ENCODE measurements around the gene DYNC1H1. TPM values are rescaled to one million over a fixed set of nuclear protein-coding genes. Genes with fewer than 3 reads are reported as not detected.

The DYNC1H1 gene
- total and polyA plus RNA-seq, 2 donors (not counting 1 experiment from before 2014, with no cell fraction given), result 128 to 677 TPM

DNA sequence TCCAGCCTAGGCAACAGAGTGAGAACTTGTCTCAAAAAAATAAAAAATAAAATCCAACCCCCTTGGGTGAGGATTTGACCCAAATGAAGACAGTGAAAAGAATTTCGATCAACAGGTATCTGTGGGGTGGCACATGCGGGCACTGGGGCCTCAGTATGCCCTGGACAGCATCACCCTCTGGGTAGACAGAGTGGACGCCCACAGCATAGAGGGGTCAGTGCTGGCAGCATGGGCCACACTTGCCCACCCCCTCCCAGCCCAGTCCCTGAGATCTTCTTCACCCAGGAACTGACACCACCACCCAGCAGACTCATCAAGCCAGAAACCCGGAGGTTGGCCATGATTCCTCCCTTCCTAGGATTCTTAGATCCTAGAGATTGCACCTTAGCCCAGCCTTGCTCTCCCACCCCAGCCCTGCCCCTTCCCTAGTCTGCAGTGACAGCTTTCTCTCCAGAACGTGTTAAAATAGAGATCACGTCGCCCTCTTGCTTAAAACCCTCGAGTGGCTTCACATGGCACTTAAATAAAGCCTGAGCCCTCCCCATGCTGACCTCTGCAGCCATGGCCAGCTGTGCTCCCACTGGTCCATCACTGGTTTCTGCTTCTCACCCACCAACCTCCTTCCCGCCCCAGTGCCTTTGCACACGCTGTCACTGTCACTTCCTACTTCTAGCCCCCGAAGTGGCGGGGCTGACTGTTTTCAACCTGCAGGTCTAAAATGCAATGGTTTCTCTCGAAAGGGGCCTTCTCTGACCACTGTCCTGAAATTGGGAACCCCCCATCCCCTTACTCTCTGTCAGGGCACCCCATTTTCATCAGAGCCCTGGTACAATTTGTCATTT is 26.2 kb upstream of the DYNC1H1 start:
- no peak overlapping the region for H3K27ac ChIP-seq (ENCODE audit: insufficient read depth, low read length)
- no peak overlapping the region for H3K4me2 ChIP-seq (ENCODE audit: extremely low read depth, insufficient read depth, low read length)
- no peak overlapping the region for H3K4me3 ChIP-seq (replicated peaks in 1 of 4; ENCODE audit: control extremely low read depth in 1 of 4, insufficient read depth in 1 of 4, low read depth in 3 of 4, low read length in 4 of 4)
- DNase-seq (ENCODE audit: low read depth in 2 of 2), result no peak
- H3K36me3 ChIP-seq (ENCODE audit: control insufficient read depth, insufficient read depth, low read length), result no peaks in the 10 kb centered on the region
- TF ChIP-seq, protein P1, sequence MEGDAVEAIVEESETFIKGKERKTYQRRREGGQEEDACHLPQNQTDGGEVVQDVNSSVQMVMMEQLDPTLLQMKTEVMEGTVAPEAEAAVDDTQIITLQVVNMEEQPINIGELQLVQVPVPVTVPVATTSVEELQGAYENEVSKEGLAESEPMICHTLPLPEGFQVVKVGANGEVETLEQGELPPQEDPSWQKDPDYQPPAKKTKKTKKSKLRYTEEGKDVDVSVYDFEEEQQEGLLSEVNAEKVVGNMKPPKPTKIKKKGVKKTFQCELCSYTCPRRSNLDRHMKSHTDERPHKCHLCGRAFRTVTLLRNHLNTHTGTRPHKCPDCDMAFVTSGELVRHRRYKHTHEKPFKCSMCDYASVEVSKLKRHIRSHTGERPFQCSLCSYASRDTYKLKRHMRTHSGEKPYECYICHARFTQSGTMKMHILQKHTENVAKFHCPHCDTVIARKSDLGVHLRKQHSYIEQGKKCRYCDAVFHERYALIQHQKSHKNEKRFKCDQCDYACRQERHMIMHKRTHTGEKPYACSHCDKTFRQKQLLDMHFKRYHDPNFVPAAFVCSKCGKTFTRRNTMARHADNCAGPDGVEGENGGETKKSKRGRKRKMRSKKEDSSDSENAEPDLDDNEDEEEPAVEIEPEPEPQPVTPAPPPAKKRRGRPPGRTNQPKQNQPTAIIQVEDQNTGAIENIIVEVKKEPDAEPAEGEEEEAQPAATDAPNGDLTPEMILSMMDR (conservative IDR thresholded peaks at IDR 0.05 in 1 of 2, IDR thresholded peaks at IDR 0.05 in 1 of 2; ENCODE audit: low read depth in 1 of 2, low read length in 2 of 2), result no peak
- TF ChIP-seq EZH2 (IDR thresholded peaks at IDR 0.05; ENCODE audit: low read length, missing control alignments), result no peak
- H3K4me1 ChIP-seq (ENCODE audit: control insufficient read depth, extremely low read depth, insufficient read depth, low read length), result no peaks in the 10 kb centered on the region
- no peaks in the 10 kb centered on the region for H3K9me3 ChIP-seq (ENCODE audit: control insufficient read depth, insufficient read depth, low read depth, low read length)
- H3K9ac ChIP-seq (ENCODE audit: insufficient read depth, low read length), result no peak overlapping the region
- no peaks in the 10 kb centered on the region for H4K20me1 ChIP-seq (ENCODE audit: control insufficient read depth, extremely low read depth, insufficient read depth, low read length)
- peaks cover 3% of the 10 kb centered on the region for H3K27me3 ChIP-seq (ENCODE audit: control insufficient read depth, insufficient read depth, low read length)
- H2AFZ ChIP-seq (ENCODE audit: low read length), result no peak overlapping the region
- no peaks in the 10 kb centered on the region for H3K79me2 ChIP-seq (ENCODE audit: control insufficient read depth, insufficient read depth, low read length)

DNA sequence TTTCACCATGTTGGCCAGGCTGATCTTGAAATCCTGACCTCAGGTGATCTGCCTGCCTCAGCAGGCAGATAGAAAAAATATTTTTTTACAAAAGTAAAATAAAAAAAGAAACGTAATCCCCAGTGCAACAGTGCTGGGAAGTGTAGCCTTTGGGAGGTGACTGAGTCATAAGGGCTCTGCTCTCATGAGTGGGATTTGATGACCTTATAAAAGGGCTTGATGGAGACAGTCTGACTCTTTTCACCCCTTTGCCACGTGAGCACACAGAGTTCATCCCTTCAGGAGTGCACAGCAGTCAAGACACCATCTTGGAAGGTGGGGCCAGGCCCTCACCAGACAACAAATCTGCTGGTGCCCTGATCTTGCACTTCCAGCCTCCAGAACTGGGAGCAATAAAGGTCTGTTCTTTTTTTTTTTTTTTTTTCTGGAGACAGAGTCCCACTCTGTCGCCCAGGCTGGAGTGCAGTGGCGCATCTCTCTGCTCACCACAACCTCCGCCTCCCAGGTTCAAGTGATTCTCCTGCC is 24.7 kb upstream of the DYNC1H1 start:
- H3K27me3 ChIP-seq (ENCODE audit: control insufficient read depth, insufficient read depth, low read length), result peaks cover 3% of the 10 kb centered on the region
- no peaks in the 10 kb centered on the region for H3K36me3 ChIP-seq (ENCODE audit: control insufficient read depth, insufficient read depth, low read length)
- H3K9ac ChIP-seq (ENCODE audit: insufficient read depth, low read length), result no peak overlapping the region
- no peaks in the 10 kb centered on the region for H3K9me3 ChIP-seq (ENCODE audit: control insufficient read depth, insufficient read depth, low read depth, low read length)
- no peak for DNase-seq (ENCODE audit: low read depth in 2 of 2)
- no peak overlapping the region for H3K4me3 ChIP-seq (replicated peaks in 1 of 4; ENCODE audit: control extremely low read depth in 1 of 4, insufficient read depth in 1 of 4, low read depth in 3 of 4, low read length in 4 of 4)
- no peak overlapping the region for H3K27ac ChIP-seq (ENCODE audit: insufficient read depth, low read length)
- TF ChIP-seq, protein P1 (conservative IDR thresholded peaks at IDR 0.05 in 1 of 2, IDR thresholded peaks at IDR 0.05 in 1 of 2; ENCODE audit: low read depth in 1 of 2, low read length in 2 of 2), result no peak
- no peak for TF ChIP-seq EZH2 (IDR thresholded peaks at IDR 0.05; ENCODE audit: low read length, missing control alignments)
- no peak overlapping the region for H3K4me2 ChIP-seq (ENCODE audit: extremely low read depth, insufficient read depth, low read length)
- H3K4me1 ChIP-seq (ENCODE audit: control insufficient read depth, extremely low read depth, insufficient read depth, low read length), result no peaks in the 10 kb centered on the region
- no peaks in the 10 kb centered on the region for H4K20me1 ChIP-seq (ENCODE audit: control insufficient read depth, extremely low read depth, insufficient read depth, low read length)
- no peaks in the 10 kb centered on the region for H3K79me2 ChIP-seq (ENCODE audit: control insufficient read depth, insufficient read depth, low read length)
- H2AFZ ChIP-seq (ENCODE audit: low read length), result no peak overlapping the region

DNA sequence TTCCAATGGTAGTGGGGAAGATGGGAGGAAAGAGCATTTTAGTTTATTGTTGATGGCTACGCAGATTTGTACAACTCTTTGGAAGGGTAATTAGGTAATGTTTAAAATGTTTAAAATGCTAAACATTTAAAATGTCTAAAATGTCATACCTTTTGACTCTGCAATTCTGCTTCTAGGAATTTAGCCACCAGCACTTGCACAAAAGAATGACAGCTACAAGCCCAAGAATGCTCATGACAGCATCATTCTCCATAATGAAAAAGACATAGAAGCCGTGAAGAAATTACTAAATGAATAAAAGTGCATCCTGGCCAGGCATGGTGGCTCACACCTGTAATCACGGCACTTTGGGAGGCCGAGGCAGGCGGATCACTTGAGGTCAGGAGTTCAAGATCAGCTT is 19.9 kb upstream of the DYNC1H1 start:
- no peak for DNase-seq (ENCODE audit: low read depth in 2 of 2)
- H3K4me1 ChIP-seq (ENCODE audit: control insufficient read depth, extremely low read depth, insufficient read depth, low read length), result peaks cover 8% of the 10 kb centered on the region
- H3K9me3 ChIP-seq (ENCODE audit: control insufficient read depth, insufficient read depth, low read depth, low read length), result no peaks in the 10 kb centered on the region
- no peak overlapping the region for H2AFZ ChIP-seq (ENCODE audit: low read length)
- no peak overlapping the region for H3K4me3 ChIP-seq (replicated peaks in 1 of 4; ENCODE audit: control extremely low read depth in 1 of 4, insufficient read depth in 1 of 4, low read depth in 3 of 4, low read length in 4 of 4)
- H3K27ac ChIP-seq (ENCODE audit: insufficient read depth, low read length), result no peak overlapping the region
- TF ChIP-seq, protein P1 (conservative IDR thresholded peaks at IDR 0.05 in 1 of 2, IDR thresholded peaks at IDR 0.05 in 1 of 2; ENCODE audit: low read depth in 1 of 2, low read length in 2 of 2), result no peak
- no peak for TF ChIP-seq EZH2 (IDR thresholded peaks at IDR 0.05; ENCODE audit: low read length, missing control alignments)
- peaks cover 11% of the 10 kb centered on the region for H3K27me3 ChIP-seq (ENCODE audit: control insufficient read depth, insufficient read depth, low read length)
- H4K20me1 ChIP-seq (ENCODE audit: control insufficient read depth, extremely low read depth, insufficient read depth, low read length), result no peaks in the 10 kb centered on the region
- no peak overlapping the region for H3K4me2 ChIP-seq (ENCODE audit: extremely low read depth, insufficient read depth, low read length)
- no peaks in the 10 kb centered on the region for H3K36me3 ChIP-seq (ENCODE audit: control insufficient read depth, insufficient read depth, low read length)
- H3K9ac ChIP-seq (ENCODE audit: insufficient read depth, low read length), result no peak overlapping the region
- H3K79me2 ChIP-seq (ENCODE audit: control insufficient read depth, insufficient read depth, low read length), result peaks cover 10% of the 10 kb centered on the region

All from fibroblast of lung (primary cell).